Stimulated activated CD8-positive, alpha-beta memory T cell treated with anti-CD3 and anti-CD28 coated beads, Interleukin-15, amount 100 ng/mL, for 1 hour (primary cell): Measurements from ENCODE around the gene CTF1.
"Not testable (repeated sequence)": the region's sequence is repeated elsewhere in the genome, so short reads cannot be mapped to it uniquely, and the experiment has no call there.

ENCODE experiments used
- DNase-seq: peaks from one replicate; pipeline ENCODE4 v3.0.0-alpha.2; 2020; ENCODE audit warnings: low read depth

Gene CTF1

DNA sequence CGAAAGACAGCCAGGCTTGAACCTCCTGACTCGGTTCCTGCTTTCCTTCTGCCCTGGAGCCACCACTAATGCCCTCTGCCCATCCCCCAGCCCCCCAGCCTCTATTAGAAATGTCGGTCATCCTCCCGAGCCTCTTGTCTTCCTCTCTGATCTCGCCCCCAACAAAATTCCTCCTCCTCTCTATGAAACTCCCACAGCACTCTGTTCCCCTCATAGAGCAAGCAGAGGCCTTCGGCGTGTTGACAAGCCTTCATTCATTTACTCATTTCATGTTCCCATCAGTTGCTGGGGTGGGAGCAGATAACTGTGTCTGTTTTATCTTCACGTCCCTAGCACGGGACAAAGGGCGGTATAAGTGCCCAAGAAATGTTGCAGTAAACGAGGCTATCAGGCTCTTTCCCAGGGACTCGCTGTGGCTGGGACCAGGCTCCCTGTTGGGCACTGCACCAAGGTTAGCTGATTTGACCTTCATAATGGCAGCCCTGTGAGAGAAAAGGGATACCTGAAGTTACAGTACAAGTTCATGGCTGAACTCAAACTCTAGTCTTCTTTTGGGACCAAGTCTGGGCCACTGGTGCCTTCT lies 34.7 kb downstream of the CTF1 start:
- DNase-seq: no peak

DNA sequence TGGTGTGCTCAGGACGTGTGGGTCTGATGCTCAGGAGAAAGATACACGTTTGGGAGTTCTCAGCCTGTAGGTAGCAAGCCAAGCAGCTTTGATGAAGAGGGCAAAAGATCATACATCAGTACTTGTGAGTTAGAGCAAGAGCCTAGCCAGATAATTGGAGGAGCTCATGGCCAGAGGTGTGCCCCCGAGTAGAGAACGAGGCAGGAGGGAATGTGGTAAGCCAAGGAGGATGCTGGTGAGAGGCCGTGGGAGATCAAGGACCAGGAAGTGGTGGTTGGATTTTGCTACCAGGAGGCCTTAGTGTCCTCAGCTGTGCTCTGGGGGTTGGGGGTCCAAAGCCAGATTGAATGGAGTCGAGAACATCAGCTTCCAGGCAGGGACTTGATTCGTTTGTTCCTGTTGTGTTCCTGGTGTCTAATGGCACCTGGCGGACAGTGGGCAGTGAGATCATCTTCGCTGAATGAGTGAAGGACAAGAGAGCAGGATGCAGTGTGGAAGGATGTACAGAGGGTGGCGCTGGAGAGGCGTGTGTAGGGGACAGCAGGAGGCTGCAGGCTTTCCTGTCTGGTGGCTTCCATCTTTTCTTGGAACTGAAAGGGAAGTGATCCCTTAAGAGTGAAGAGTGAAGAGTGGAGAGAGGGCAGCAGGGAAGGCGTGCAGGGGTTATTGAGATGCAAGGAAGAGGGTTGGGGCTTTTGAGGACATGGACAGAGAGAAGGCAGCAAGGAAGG lies 38.6 kb downstream of the CTF1 start:
- DNase-seq: no peak

DNA sequence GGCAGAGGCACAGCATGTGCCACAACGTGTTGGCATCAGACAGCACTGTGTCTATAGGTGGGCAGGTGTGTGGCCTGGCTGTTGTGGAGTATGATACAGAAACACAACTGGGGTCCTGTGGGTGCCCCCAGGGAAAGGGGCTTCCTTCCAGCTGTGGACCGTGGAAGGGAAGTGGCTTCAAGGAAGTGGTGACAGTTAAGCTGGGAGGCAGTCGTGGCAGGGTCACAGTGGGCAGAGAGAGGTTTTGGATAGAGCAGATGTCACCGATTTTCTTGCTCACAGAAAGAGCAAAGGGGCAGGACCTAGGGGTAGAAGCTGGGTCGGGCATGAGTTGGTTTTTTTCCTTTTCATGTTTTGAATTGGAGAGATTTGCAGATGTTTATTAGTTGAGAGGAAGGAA lies 41.3 kb downstream of the CTF1 start:
- no peak for DNase-seq

DNA sequence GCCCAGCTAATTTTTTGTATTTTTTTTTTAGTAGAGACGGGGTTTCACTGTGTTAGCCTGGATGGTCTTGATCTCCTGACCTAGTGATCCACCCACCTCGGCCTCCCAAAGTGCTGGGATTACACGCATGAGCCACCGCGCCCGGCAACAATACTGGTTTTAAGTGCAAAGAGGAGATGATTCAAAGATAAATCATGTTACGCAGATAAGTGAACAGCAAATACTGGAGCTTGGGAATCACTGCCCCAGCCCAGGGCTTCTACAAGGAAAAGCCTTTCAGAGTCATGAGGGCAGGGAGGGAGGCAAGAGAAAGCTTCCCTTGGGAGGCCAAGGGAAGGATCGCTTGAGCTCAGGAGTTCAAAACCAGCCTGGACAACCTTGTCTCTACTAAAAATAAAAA lies 43.2 kb downstream of the CTF1 start:
- not testable (repeated sequence) for DNase-seq

DNA sequence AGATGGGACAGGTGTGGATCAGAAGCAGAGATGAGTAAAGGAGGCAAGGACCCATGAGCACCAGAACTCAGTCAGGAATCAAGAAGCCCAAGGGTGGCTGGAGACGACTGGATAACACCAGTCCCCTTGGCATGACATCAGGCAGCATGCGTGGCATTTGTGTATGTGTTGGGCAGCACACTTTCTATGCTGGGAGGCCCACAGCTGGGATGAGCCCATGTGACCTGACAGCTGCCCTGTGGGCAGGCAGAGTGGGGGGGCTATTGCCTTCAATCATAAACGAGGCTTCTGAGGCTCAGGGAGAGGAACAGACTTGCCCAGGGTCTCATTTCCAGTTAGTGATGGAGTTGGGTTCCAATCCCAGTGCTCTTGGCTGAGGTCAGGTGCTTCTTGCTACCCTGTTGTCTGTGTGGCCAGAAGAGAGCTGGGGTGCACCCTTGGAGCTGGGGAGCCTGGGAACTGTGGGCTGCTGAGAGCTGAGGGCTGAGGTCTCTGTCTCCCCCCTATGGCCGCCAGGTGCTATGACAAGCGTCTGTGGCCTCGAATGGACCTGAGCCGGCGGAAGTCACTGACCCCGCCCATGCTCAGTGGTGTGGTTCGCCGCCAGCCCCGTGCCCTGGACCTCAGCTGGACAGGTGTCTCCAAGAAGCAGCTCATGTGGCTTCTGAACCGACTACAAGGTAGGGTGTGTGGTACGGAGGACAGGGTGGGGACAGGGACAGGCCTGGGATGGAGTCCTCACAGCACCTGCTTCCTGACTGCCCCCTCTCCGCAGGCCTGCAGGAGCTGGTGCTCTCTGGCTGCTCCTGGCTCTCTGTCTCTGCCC lies 45.4 kb downstream of the CTF1 start:
- peak; percentile 31 for DNase-seq

DNA sequence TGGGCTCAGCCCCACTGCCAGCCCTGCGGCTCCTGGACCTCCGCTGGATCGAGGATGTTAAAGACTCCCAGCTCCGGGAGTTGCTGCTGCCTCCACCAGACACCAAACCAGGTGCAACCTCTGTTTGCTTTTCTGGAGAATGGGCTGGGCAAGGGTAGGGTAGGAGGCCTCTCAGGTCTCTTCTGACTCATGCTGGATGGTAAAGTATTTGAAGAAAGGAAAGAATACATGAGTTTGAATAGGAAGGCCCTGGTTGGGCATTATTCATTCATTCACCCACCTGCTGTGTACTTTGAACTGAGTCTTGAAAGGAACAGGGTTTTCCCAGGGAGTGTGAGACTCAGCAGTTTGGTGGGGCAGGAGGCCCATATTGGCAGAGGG lies 46.0 kb downstream of the CTF1 start:
- DNase-seq: no peak

DNA sequence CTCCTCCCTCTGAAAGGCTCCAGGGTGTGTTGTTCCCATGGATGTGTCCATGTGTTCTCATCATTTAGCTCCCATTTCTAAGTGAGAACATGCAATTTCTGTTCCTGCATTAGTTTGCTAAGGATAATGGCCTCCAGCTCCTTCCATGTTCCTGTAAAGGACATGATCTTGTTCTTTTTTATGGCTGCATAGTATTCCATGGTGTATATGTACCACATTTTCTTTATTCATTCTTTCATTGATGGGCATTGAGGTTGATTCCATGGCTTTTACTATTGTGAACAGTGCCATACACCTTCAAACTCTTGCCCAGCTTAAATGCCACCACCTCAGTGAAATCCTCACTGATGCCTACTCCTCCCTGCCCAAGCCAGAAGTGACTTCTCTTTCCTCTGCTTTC lies 47.9 kb downstream of the CTF1 start:
- DNase-seq: no peak

DNA sequence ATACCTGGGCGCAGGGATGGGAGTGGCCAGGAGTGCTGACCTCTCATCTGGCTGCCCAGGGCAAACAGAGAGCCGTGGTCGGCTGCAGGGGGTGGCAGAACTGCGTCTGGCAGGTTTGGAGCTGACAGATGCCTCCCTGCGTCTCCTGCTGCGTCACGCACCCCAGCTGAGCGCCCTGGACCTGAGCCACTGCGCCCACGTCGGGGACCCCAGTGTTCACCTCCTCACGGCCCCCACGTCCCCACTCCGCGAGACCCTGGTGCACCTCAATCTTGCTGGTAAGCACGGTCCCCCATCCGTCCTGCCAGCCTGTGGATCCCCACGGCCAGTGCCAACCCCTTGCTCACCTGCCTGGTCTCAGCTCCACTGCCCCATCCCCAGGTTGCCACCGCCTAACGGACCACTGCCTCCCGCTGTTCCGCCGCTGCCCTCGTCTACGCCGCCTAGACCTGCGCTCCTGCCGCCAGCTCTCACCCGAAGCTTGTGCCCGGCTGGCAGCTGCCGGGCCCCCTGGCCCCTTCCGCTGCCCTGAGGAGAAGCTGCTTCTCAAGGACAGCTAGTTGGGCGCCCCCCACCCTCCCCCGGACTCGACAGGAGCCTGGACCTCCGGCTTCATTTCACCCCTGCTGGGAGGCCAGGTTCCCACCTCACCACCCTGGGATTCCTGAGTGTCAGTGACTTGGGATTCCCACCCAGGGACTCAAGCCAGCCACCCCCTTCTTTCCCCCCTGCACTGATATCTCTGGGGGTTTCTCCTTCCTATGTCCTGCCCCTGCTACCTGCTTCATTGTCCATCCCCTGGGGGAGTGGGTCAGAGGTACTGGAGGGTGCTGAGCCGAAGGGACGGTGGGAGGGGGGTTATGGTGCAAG lies 50.5 kb downstream of the CTF1 start:
- DNase-seq: no peak

DNA sequence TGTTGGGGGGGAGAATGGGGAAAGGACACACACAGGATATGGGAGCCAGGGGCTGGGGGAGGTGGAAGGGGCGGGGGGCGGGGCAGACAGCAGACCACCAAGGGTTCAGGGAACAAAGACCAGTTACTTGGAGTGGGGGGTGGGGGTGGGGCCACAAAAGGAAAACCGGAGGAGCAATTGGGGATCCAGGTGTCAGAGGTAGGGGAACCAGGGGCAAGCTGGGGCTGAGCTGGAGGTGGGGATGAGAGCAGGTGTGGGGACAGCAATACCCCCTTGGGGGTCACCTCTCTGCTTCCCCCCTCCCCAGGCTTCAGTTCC lies 51.1 kb downstream of the CTF1 start:
- DNase-seq: no peak

DNA sequence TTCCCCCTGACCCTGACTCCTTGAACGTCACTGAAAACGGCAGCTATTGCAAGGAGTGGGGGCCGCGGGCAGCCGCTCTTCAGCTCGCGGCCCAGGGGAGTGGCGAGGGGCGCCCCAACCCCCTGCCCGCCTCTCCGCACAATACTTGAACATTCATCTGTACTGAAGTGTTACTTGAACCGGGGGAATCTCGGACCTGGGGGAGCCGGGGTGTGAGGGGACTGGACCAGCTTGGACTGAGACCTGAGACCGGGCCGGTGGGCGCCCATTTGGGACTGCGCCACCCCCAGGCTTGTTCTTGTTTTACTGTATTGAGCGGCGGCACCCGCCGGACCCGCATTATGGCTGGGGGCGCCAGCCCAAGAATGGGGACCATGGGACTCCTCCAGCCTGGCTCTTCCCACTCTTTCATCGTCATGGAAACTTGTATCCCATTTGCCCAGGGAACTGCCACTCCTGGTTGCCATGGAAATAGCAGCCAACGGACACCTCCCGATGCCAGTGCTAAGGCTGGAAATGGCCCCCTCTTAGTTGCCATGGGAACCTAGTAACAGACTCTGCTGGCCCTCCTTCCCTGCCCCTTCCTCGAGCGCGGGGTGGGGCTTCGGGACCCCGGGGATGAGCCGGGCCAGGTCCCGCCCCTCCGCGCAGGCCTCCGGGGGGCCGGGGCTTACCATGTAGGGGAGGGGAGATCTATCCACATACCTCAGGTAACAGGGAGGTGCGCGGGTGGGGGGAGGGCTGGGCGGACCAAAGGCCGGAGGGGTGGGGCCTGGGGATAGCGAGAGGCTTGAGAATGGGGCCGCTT lies 51.6 kb downstream of the CTF1 start:
- no peak for DNase-seq

DNA sequence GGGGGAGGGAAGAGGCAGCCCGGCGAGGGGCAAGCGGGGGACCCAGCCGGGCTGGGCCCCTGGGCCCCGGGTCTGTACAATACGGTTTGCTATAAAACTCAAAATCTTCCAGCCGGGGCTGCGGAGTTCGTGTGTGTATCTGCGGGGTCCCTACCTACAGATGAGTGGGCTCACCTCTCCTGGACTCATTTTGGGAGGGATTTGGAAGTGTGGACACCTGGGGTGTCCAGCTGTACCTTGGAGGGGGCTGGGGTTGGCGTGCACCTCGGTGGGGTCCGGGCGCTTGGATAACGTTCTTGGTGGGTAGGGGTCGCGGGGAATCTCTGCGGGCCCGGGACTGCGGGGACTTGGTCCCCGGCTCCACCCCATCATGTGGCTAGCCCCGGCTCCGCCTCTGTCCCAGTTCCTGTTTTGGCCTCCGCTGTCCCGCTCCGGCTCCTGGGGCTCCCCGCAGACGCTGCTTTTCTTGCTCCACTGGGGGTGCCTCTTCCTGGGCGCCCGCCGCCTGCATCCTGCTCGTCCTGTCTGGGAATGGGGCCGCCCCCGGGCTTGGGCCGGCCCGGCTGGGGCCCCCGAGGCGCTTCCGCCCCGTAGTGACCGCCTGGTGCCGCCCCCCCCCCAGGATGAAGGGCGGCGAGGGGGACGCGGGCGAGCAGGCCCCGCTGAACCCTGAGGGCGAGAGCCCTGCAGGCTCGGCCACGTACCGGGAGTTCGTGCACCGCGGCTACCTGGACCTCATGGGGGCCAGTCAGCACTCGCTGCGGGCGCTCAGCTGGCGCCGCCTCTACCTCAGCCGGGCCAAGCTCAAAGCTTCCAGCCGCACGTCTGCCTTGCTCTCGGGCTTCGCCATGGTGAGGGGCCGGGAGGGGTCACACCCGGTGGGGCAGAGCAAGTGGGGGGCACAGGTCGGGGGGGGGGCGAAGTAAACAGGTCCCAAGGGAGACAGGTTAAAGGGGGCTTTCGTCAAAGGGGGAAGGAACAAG lies 52.5 kb downstream of the CTF1 start, which contains the start of gene ORAI3:
Gene ORAI3 (plus strand): TSS at position 402 of the 983 bp plus-strand sequence. CDS start 222 bp downstream, at position 624.
- DNase-seq: no peak

DNA sequence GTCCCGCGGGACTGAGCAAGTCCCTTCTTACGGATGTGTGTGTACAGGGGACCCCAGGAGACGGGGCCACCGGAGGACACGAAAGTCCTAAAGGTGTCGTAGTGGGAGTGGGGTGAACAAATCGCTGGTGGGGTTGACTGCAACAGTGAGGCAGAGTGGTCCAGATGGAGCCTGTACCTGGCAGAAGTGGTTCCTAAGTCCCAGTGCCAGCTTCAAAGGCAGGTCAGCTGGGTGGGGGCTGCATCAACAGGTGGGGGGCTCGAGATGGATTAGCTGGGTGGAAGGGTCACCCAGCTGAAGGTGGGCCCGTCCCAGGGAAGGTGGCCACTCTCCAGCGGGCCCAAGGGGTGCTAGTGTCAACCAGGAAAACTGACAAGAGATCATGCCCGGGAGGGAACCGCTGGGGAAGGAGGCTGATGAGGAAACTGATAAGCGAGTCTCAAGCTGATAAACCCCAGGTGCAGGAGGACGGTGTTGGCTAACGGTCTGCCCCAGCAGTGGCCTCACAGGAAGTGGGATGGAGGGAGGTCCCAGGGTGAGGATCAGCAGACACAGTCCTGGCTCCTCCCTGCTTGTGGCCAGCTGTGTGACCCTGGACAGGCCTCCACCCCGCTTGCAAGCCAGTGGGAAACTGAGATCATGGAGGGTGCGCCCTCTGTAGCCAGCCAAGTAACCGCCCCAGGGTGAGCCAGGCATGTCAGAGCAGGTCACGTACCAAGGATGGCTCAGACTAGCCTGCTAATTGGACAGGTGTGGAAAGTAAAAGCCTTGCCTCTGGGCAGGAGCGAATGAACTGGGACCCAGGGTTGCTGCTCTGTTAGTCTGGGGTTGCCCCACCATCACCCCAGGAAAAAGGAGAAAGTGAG lies 53.5 kb downstream of the CTF1 start:
- no peak for DNase-seq

DNA sequence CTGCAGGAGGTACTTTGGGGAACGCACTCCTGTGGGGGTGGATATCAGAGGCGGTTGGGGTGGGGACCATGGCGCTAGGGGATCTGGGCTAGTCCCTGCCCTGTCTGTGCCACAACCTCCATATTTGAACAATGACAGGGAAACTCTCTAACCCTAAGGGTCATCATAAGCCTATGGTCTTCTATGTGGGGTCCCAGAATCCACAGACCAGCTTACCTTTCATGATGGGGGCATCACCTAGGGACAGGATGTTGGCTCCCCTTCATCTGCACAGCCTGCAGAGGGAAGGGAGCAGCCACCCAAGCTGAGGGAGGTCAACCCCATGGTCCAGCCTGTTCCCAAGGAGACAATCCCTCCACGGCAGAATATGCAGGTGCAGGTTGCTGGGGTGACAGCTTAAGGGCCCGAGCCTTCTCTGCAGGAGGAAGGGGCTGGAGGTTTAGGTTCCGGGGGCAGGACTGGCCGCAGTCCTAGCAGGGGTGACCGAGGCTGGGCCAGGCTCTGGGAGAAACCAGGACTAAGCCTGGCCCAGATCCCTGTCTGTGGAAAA lies 54.2 kb downstream of the CTF1 start:
- DNase-seq: no peak

DNA sequence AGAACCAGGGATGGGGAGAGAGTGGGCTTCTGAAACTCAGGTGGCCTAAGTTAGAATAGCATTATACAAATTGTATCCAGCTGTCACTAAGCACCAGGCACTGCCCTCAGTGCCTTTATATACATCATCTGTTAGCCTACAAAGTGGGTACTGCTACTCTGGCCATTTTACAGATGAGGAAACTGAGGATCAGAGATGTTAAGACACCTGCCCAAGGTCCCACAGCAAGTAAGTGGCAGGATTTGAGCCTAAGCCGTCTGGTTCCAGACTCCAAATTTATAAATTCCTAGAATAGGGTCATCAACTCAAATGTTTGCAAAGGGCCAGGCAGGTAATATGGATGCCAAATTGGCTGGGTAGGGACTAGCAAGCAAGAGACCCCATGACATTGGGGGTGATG lies 54.8 kb downstream of the CTF1 start:
- no peak for DNase-seq

DNA sequence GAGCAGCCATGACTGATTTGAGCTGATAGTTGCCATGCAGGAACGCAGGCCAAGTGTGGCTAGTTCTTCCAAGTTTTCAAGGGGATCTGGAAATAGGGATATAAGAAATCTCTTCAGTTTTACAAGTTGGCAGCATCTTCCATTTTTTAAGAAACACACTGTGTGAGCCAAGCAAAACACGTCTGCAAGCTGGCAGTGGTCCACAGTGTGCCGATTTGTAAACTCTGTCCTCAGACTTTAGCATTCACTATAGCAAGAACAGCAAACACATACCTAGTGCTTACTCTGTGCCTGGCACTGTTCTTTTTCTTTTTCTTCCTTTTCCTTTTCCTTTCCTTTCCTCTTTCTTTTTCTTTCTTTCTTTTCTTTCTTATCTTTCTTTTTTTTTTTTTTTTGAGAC lies 55.3 kb downstream of the CTF1 start:
- no peak for DNase-seq

DNA sequence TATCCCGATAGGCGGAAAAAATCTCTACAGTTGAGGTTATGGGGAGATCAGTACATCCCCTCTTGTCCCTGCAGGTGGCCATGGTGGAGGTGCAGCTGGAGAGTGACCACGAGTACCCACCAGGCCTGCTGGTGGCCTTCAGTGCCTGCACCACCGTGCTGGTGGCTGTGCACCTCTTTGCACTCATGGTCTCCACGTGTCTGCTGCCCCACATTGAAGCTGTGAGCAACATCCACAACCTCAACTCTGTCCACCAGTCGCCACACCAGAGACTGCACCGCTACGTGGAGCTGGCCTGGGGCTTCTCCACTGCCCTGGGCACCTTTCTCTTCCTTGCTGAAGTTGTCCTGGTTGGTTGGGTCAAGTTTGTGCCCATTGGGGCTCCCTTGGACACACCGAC lies 56.7 kb downstream of the CTF1 start:
- no peak for DNase-seq
